Measurements from ENCODE around the gene ADAMTSL3. TPM values are rescaled to one million over a fixed set of nuclear protein-coding genes. Genes with fewer than 3 reads are reported as not detected.

ADAMTSL3 gene
- total RNA-seq, 1 experiment from 2014 or later = 1.8 TPM

DNA sequence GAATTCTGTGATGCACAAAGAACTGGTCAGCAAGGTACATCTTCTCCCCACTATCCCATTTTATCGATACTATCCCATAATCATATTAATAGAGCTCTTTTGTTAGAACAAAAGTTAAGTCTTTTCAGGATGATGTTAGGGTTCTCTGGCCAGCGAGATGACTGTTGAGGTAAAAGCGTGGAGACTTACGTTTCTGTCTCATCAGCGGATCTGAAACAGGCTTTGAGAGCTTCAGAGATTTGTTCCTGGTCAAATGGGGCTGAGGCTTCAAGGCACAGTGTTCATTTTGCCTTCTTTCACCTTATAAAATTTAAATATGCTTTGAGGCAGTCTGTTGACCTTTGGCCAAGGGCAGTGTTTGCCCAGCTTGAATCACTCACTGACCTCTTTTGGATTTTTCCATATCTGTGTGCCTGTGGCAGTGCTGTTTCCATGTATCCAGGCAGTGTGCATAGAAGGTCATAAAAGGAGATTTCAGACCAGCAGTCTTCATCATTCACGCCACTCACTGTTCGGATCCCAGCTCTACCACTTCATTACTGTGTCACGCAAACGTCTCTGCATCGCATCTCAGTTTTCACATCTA lies 3.1 kb downstream of the ADAMTSL3 start:
- H3K4me1 Mint-ChIP-seq = peaks cover 4% of the 10 kb centered on the region; the same call in 1 of the 2 replicates
- no peaks in the 10 kb centered on the region for H3K36me3 Mint-ChIP-seq
- no peak overlapping the region for H3K27ac Mint-ChIP-seq
- DNase-seq (ENCODE audit: low spot score) (no peak), ATAC-seq (no peak)
- H3K27me3 Mint-ChIP-seq (ENCODE audit: low read depth) = peaks cover 47% of the 10 kb centered on the region
- no peaks in the 10 kb centered on the region for H3K9me3 Mint-ChIP-seq
- POLR2A ChIA-PET = no interaction called here
- TF ChIP-seq, protein P1, sequence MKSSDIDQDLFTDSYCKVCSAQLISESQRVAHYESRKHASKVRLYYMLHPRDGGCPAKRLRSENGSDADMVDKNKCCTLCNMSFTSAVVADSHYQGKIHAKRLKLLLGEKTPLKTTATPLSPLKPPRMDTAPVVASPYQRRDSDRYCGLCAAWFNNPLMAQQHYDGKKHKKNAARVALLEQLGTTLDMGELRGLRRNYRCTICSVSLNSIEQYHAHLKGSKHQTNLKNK (CRISPR knock-in tag; IDR thresholded peaks at IDR 0.05) = no peak
- TF ChIP-seq JUN (CRISPR knock-in tag; IDR thresholded peaks at IDR 0.05) (no peak), SMAD4 (CRISPR knock-in tag; IDR thresholded peaks at IDR 0.05) (no peak), FOXP1 (CRISPR knock-in tag; IDR thresholded peaks at IDR 0.05; ENCODE audit: borderline replicate concordance) (no peak), GABPB1 (CRISPR knock-in tag; IDR thresholded peaks at IDR 0.05) (no peak), NR1H2 (CRISPR knock-in tag; IDR thresholded peaks at IDR 0.05) (no peak), E2F5 (CRISPR knock-in tag; IDR thresholded peaks at IDR 0.05) (no peak), MYBL2 (CRISPR knock-in tag; IDR thresholded peaks at IDR 0.05) (no peak), ZNF219 (CRISPR knock-in tag; IDR thresholded peaks at IDR 0.05; ENCODE audit: borderline replicate concordance) (no peak), ZBTB21 (CRISPR knock-in tag; IDR thresholded peaks at IDR 0.05; ENCODE audit: borderline replicate concordance) (no peak), ATF6 (CRISPR knock-in tag; IDR thresholded peaks at IDR 0.05) (no peak), TEAD1 (CRISPR knock-in tag; IDR thresholded peaks at IDR 0.05) (no peak)
- TF ChIP-seq, protein P2, sequence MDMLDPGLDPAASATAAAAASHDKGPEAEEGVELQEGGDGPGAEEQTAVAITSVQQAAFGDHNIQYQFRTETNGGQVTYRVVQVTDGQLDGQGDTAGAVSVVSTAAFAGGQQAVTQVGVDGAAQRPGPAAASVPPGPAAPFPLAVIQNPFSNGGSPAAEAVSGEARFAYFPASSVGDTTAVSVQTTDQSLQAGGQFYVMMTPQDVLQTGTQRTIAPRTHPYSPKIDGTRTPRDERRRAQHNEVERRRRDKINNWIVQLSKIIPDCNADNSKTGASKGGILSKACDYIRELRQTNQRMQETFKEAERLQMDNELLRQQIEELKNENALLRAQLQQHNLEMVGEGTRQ (CRISPR knock-in tag; IDR thresholded peaks at IDR 0.05) = no peak
- no peak overlapping the region for H3K4me3 Mint-ChIP-seq
- CTCF ChIA-PET = interaction anchor here (0.6 to 2.1 kb wide), 21 partner anchors 8 to 475 kb away, joined by 3 to 16 read pairs (median 4); partner anchors contain the start of gene SH3GL3

GRCh38 chr15:83657549-83657948 lies 3.6 kb downstream of the ADAMTSL3 start:
- POLR2A ChIA-PET = no interaction called here
- TF ChIP-seq MYBL2 (CRISPR knock-in tag; IDR thresholded peaks at IDR 0.05) (no peak), CTCF (IDR thresholded peaks at IDR 0.05) (peak; percentile 45; the same call in 1 of the 2 replicates)
- ATAC-seq = peak; percentile 19
- peak; percentile 48 for DNase-seq (ENCODE audit: low spot score)
- Mint-ChIP-seq H3K36me3 (no peaks in the 10 kb centered on the region), H3K27me3 (ENCODE audit: low read depth) (peaks cover 42% of the 10 kb centered on the region), H3K4me3 (no peak overlapping the region), H3K4me1 (peaks cover 4% of the 10 kb centered on the region; the same call in 1 of the 2 replicates), H3K9me3 (no peaks in the 10 kb centered on the region), H3K27ac (no peak overlapping the region)
- CTCF ChIA-PET = interaction anchor here (0.6 to 2.1 kb wide), 27 partner anchors 8 to 475 kb away, joined by 3 to 16 read pairs (median 4); partner anchors contain the start of gene SH3GL3
